Panc1 (cell line): ENCODE results near the gene LMO4. TPM values are rescaled to one million over a fixed set of nuclear protein-coding genes. Genes with fewer than 3 reads are reported as not detected.

Experiments used
- ATAC-seq: fragments of 200-7000 bp; cut with Tn5 transposase; 2 replicates; pipeline ENCODE4 v1.9.1; 2020; ENCODE audit warnings: mild to moderate bottlenecking, moderate library complexity
- BruUV-seq: library from RNA; stranded (reverse); fragments of 400-500 nt; replicated peaks from 2 replicates; lab custom pipeline; 2021; lab: Mats Ljungman, UMichigan
- CTCF ChIA-PET: fragments of 300-600 bp; sonication (Branson Sonifier 250); formaldehyde crosslinking; loops from one replicate; lab custom pipeline; 2022; ENCODE audit warnings: antibody characterized with exemption; lab: Charles Lee
- POLR2A ChIA-PET: fragments of 300-600 bp; sonication (Branson Sonifier 250); formaldehyde crosslinking; loops from one replicate; lab custom pipeline; 2022; ENCODE audit warnings: antibody characterized with exemption; lab: Charles Lee
- DNase-seq: peaks from one replicate; pipeline ENCODE4 v3.0.0-alpha.2; 2010; ENCODE audit warnings: low read depth, low spot score
- H3K27ac ChIP-seq: 2 replicates; pipeline ENCODE4 v1.5.1; 2011; ENCODE audit warnings: mild to moderate bottlenecking, low read length, inconsistent platforms
- H3K27me3 ChIP-seq: fragments of 200-500 bp; sonication (Bioruptor generic); 2 replicates; pipeline ENCODE4 v1.6.0; 2014; ENCODE audit warnings: low read length, inconsistent platforms; ENCODE audit not compliant: control insufficient read depth, insufficient read depth
- H3K36me3 ChIP-seq: fragments of 200-500 bp; sonication (Bioruptor generic); 2 replicates; pipeline ENCODE4 v1.5.1; 2014; ENCODE audit warnings: inconsistent platforms, mild to moderate bottlenecking, low read length, moderate library complexity; ENCODE audit not compliant: control insufficient read depth, insufficient read depth
- H3K4me1 ChIP-seq: 2 replicates; pipeline ENCODE4 v1.5.1; 2011; ENCODE audit warnings: inconsistent platforms, mild to moderate bottlenecking, low read length, moderate library complexity; ENCODE audit not compliant: control insufficient read depth, insufficient read depth
- H3K4me3 ChIP-seq, 2 experiments: 2 replicates each; pipeline ENCODE4 v1.5.1; 2011 to 2012; ENCODE audit warnings: low read depth in 2 of 2, low read length in 2 of 2, mild to moderate bottlenecking in 2 of 2, inconsistent platforms in 1 of 2, moderate library complexity in 1 of 2
- H3K9me3 ChIP-seq: fragments of 200-500 bp; sonication (Bioruptor generic); 2 replicates; pipeline ENCODE4 v1.5.1; 2014; ENCODE audit warnings: low read depth, mild to moderate bottlenecking, inconsistent platforms, low read length, moderate library complexity; ENCODE audit not compliant: control insufficient read depth, insufficient read depth
- CTCF ChIP-seq: fragments of 450-650 bp; IDR thresholded peaks from 2 replicates; pipeline ENCODE4 v1.5.1; 2017; ENCODE audit warnings: mild to moderate bottlenecking
- POLR2AphosphoS5 ChIP-seq: IDR thresholded peaks from 2 replicates; pipeline ENCODE4 v1.6.1; 2012; ENCODE audit warnings: mild to moderate bottlenecking, low read depth, low read length, moderate library complexity
- REST ChIP-seq, 2 experiments: IDR thresholded peaks; 2 replicates each; pipeline ENCODE4 v1.6.1; 2011 to 2012; ENCODE audit warnings: low read depth in 2 of 2, control low read depth in 1 of 2, low read length in 1 of 2, mild to moderate bottlenecking in 1 of 2, moderate library complexity in 1 of 2; ENCODE audit not compliant: insufficient read depth in 1 of 2
- SIN3A ChIP-seq: IDR thresholded peaks from 2 replicates; pipeline ENCODE4 v1.6.1; 2012; ENCODE audit warnings: low read depth, mild to moderate bottlenecking, low read length, moderate library complexity, borderline replicate concordance; ENCODE audit not compliant: insufficient read depth
- TCF7L2 ChIP-seq: IDR thresholded peaks from 2 replicates; pipeline ENCODE4 v1.6.1; 2011; ENCODE audit warnings: mild to moderate bottlenecking, low read depth, low read length, inconsistent platforms
- in situ Hi-C: cut with HindIII; loops from 2 replicates; pipeline ENCODE4 v1.10.0; 2016; ENCODE audit warnings: low sequenced_read_pairs, low pct_unique_long_range_greater_than_20kb
- intact Hi-C: fragments of 100-400 bp; cut with micrococcal nuclease; formaldehyde crosslinking; loops from one replicate; pipeline ENCODE4 v1.10.0; 2022; ENCODE audit not compliant: unreplicated experiment
- total RNA-seq: library from RNA; stranded (reverse); gene quantifications from one replicate; pipeline ENCODE4 v1.2.1, GENCODE V29; 2021; ENCODE audit not compliant: unreplicated experiment

Gene LMO4
- total RNA-seq, 1 experiment from 2014 or later, result 38.3 TPM

- Histone ChIP-seq H3K27me3 (no peaks in the 10 kb centered on the region), H3K4me1 (peaks cover 46% of the 10 kb centered on the region), H3K9me3 (no peaks in the 10 kb centered on the region), H3K27ac (peak overlapping the region; percentile 89), H3K4me3 (peak overlapping the region; percentile 69 to 87), H3K36me3 (no peaks in the 10 kb centered on the region; the same call in 1 of the 2 replicates)
- TF ChIP-seq CTCF (no peak), POLR2AphosphoS5 (no peak), TCF7L2 (no peak), REST (IDR thresholded peaks at IDR 0.05; ENCODE audit: insufficient read depth in 1 of 2, low read depth in 2 of 2, low read length in 1 of 2) (no peak), SIN3A (no peak)
- CTCF ChIA-PET, result no interaction called here
- in situ Hi-C loops (no loop called here), intact Hi-C loops (no loop called here)
- DNase-seq (no peak), ATAC-seq (no peak)
- BruUV-seq, result no TSS peak
- POLR2A ChIA-PET, result interaction anchor here (0.7 kb wide), 1 partner anchor 14 kb away, joined by 8 read pairs; no protein-coding TSS in a partner anchor
Measured at GRCh38 chr1:87330057-87330884, 1.6 kb downstream of the LMO4 start.

- ATAC-seq (no peak), DNase-seq (no peak)
- in situ Hi-C loops (no loop called here), intact Hi-C loops (no loop called here)
- no peak for TF ChIP-seq POLR2AphosphoS5
- TF ChIP-seq TCF7L2, result no peak
- no peak for TF ChIP-seq SIN3A
- TF ChIP-seq REST (IDR thresholded peaks at IDR 0.05; ENCODE audit: insufficient read depth in 1 of 2, low read depth in 2 of 2, low read length in 1 of 2), result no peak
- TF ChIP-seq CTCF, result no peak
- peak overlapping the region; percentile 89 for H3K27ac ChIP-seq
- no peaks in the 10 kb centered on the region for H3K27me3 ChIP-seq
- peaks cover 47% of the 10 kb centered on the region for H3K4me1 ChIP-seq
- no peaks in the 10 kb centered on the region for H3K9me3 ChIP-seq
- BruUV-seq, result no TSS peak
- POLR2A ChIA-PET, result no interaction called here
- CTCF ChIA-PET, result no interaction called here
- H3K4me3 ChIP-seq, result peak overlapping the region; percentile 69 to 87
- no peaks in the 10 kb centered on the region; the same call in 1 of the 2 replicates for H3K36me3 ChIP-seq
Measured at GRCh38 chr1:87330885-87331364, 2.2 kb downstream of the LMO4 start.
